Ishikawa (cell line): Measurements from ENCODE around the gene RNFT2.

ENCODE experiments used
- EGR1 ChIP-seq: IDR thresholded peaks from 2 replicates; pipeline ENCODE4 v1.6.1; 2012
- EP300 ChIP-seq: IDR thresholded peaks from 2 replicates; pipeline ENCODE4 v1.6.1; 2012; ENCODE audit warnings: borderline replicate concordance
- MAX ChIP-seq: IDR thresholded peaks from 2 replicates; pipeline ENCODE4 v1.6.1; 2012
- RAD21 ChIP-seq: IDR thresholded peaks from 2 replicates; pipeline ENCODE4 v1.6.1; 2012; ENCODE audit warnings: low read depth
- REST ChIP-seq: IDR thresholded peaks from 2 replicates; pipeline ENCODE4 v1.6.1; 2012; ENCODE audit warnings: low read depth, mild to moderate bottlenecking
- TAF1 ChIP-seq: IDR thresholded peaks from 2 replicates; pipeline ENCODE4 v1.6.1; 2012; ENCODE audit warnings: low read depth, mild to moderate bottlenecking
- TEAD4 ChIP-seq: IDR thresholded peaks from 2 replicates; pipeline ENCODE4 v1.6.1; 2012
- YY1 ChIP-seq: IDR thresholded peaks from 2 replicates; pipeline ENCODE4 v1.6.1; 2012; ENCODE audit warnings: low read depth

GRCh38 chr12:116901612-116902011, 163.5 kb downstream of the RNFT2 start:
- no peak for TF ChIP-seq TEAD4
- TF ChIP-seq RAD21: no peak
- TF ChIP-seq EGR1: no peak
- no peak for TF ChIP-seq EP300
- no peak for TF ChIP-seq TAF1
- no peak for TF ChIP-seq YY1
- no peak for TF ChIP-seq MAX
- no peak for TF ChIP-seq REST
